HepG2 (cell line): ENCODE results near the gene CYBC1. TPM values are rescaled to one million over a fixed set of nuclear protein-coding genes. Genes with fewer than 3 reads are reported as not detected.

ENCODE experiments used
- DPF2 ChIP-seq: sonication (generic); formaldehyde crosslinking; IDR thresholded peaks from 2 replicates; pipeline ENCODE4 v1.4.0; 2020; ENCODE audit warnings: mild to moderate bottlenecking, low read depth, missing genetic modification reagents, borderline replicate concordance
- MYC ChIP-seq: sonication (generic); formaldehyde crosslinking; IDR thresholded peaks from 2 replicates; pipeline ENCODE4 v1.9.0; 2021; ENCODE audit warnings: missing genetic modification reagents, borderline replicate concordance
- ZFAT ChIP-seq: sonication (generic); formaldehyde crosslinking; conservative IDR thresholded peaks from 2 replicates; pipeline ENCODE4 v1.8.1; 2023; ENCODE audit warnings: missing genetic modification reagents, inconsistent platforms
- ZFP1 ChIP-seq: IDR thresholded peaks from 2 replicates; pipeline ENCODE4 v1.6.1; 2016
- ZMYM3 ChIP-seq: sonication (generic); formaldehyde crosslinking; IDR thresholded peaks from 2 replicates; pipeline ENCODE4 v1.5.1; 2020; ENCODE audit warnings: mild to moderate bottlenecking, missing genetic modification reagents
- ZNF20 ChIP-seq: sonication (generic); formaldehyde crosslinking; IDR thresholded peaks from 2 replicates; pipeline ENCODE4 v1.4.0; 2020; ENCODE audit warnings: mild to moderate bottlenecking, moderate library complexity, missing genetic modification reagents
- ZNF546 ChIP-seq: sonication (generic); formaldehyde crosslinking; conservative IDR thresholded peaks from 2 replicates; pipeline ENCODE4 v1.8.1; 2023; ENCODE audit warnings: mild to moderate bottlenecking, missing genetic modification reagents
- ZNF746 ChIP-seq: sonication (generic); formaldehyde crosslinking; IDR thresholded peaks from 2 replicates; pipeline ENCODE4 v1.8.0; 2022; ENCODE audit warnings: mild to moderate bottlenecking, missing genetic modification reagents
- polyA plus RNA-seq, 8 experiments: library from polyadenylated mRNA; depleted of rRNA in 3 of 8; stranded (reverse) in 7 of 8; unstranded in 1 of 8; fragments of >200 nt; fragmentation: Illumina TruSeq in 4 of 8; extraction: Trizol in 4 of 8; gene quantifications; 2 replicates each; pipeline versions ENCODE4 v1.2.1 to v1.2.3, GENCODE V29; 2011 to 2016; ENCODE audit warnings: low read depth in 4 of 8, missing spikeins in 1 of 8, mixed read lengths in 1 of 8; ENCODE audit not compliant: insufficient read depth in 1 of 8
- total RNA-seq, 5 experiments: library from RNA; depleted of rRNA; stranded (reverse); fragments of >200 nt; fragmentation: Illumina TruSeq; extraction: Trizol; gene quantifications; 2 replicates each; pipeline ENCODE4 v1.2.3, GENCODE V29; 2016; ENCODE audit warnings: low read depth in 1 of 5
- TF ChIP-seq, protein P1 (sequence below): sonication (generic); formaldehyde crosslinking; IDR thresholded peaks from 2 replicates; pipeline ENCODE4 v1.5.1; 2020; ENCODE audit warnings: mild to moderate bottlenecking, missing genetic modification reagents
- TF ChIP-seq, protein P2 (sequence below), 2 experiments: sonication (generic) in 1 of 2; formaldehyde crosslinking in 1 of 2; IDR thresholded peaks; 2 replicates each; pipeline versions ENCODE4 v1.4.0 to v1.6.1; 2016 to 2020; ENCODE audit warnings: borderline replicate concordance in 1 of 2, low read depth in 1 of 2, mild to moderate bottlenecking in 1 of 2, missing genetic modification reagents in 1 of 2
- TF ChIP-seq, protein P3 (sequence below): sonication (generic); formaldehyde crosslinking; IDR thresholded peaks from 2 replicates; pipeline ENCODE4 v1.9.0; 2021; ENCODE audit warnings: mild to moderate bottlenecking, missing genetic modification reagents
- TF ChIP-seq, protein P4 (sequence below): sonication (generic); formaldehyde crosslinking; IDR thresholded peaks from 2 replicates; pipeline ENCODE4 v1.4.0; 2020; ENCODE audit warnings: missing genetic modification reagents

The CYBC1 gene
- total and polyA plus RNA-seq, 2 of the 13 experiments (the other 11 are each of a cell fraction or from before 2014, with no cell fraction given), result 43.4 to 44.1 TPM

DNA sequence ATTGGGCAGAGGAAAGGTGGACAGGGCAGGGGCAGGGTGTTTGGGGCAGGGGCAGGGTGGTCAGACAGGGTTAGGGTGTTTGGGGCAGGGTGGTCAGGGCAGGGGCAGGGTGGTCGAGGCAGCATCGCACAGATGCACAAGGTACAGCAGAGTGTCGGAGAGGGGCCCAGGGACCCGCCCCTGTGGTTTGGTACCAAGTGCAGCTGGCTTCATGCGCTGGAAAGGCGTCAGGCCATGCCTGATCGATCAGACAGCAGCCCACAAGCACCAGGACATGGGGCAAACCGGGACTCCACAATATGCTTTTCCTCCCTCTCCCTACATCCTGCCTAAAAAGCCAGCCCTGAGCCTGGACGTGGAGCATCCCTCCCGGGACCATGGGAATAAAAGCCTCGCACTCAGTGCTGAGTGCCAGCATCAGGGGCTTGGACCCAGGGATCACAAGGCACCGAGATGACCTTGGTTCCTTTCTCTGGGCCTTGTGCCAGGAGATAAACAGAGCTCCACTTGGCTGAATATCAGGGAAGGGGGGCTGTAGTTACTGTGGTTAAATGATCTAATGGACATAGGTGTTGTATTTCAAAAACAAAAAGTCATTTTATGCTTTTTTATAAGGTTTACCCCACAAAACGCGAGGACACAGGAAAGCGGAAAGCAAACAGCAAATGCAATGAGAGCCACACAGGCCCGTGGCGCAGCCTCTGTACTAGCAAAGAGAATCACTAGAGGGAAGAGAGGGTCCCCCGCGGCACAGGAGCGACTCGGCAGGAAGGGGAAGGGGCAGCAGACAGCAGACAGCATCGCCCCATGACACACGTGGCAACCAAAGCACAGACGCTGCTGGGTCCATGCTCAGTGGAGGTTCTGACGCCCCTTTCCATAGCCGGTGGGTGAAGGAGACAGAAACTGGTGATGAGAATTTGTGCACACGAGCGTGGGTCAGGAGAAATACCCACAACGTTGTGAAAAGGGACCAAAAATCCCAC lies 37.7 kb downstream of the CYBC1 start (continued):
- TF ChIP-seq, protein P1, sequence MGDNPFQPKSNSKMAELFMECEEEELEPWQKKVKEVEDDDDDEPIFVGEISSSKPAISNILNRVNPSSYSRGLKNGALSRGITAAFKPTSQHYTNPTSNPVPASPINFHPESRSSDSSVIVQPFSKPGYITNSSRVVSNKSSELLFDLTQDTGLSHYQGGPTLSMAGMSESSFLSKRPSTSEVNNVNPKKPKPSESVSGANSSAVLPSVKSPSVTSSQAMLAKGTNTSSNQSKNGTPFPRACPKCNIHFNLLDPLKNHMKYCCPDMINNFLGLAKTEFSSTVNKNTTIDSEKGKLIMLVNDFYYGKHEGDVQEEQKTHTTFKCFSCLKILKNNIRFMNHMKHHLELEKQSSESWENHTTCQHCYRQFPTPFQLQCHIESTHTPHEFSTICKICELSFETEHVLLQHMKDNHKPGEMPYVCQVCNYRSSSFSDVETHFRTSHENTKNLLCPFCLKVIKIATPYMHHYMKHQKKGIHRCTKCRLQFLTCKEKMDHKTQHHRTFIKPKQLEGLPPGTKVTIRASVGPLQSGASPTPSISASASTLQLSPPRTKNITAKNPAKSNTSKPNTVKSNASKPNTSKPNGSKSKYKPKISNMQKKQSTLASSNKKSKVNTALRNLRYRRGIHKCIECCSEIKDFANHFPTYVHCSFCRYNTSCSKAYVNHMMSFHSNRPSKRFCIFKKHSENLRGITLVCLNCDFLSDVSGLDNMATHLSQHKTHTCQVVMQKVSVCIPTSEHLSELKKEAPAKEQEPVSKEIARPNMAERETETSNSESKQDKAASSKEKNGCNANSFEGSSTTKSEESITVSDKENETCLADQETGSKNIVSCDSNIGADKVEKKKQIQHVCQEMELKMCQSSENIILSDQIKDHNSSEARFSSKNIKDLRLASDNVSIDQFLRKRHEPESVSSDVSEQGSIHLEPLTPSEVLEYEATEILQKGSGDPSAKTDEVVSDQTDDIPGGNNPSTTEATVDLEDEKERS, result 0 out of 2 replicates have a peak, but pooled peaks have one; percentile 50
- TF ChIP-seq, protein P2, sequence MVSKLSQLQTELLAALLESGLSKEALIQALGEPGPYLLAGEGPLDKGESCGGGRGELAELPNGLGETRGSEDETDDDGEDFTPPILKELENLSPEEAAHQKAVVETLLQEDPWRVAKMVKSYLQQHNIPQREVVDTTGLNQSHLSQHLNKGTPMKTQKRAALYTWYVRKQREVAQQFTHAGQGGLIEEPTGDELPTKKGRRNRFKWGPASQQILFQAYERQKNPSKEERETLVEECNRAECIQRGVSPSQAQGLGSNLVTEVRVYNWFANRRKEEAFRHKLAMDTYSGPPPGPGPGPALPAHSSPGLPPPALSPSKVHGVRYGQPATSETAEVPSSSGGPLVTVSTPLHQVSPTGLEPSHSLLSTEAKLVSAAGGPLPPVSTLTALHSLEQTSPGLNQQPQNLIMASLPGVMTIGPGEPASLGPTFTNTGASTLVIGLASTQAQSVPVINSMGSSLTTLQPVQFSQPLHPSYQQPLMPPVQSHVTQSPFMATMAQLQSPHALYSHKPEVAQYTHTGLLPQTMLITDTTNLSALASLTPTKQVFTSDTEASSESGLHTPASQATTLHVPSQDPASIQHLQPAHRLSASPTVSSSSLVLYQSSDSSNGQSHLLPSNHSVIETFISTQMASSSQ (IDR thresholded peaks at IDR 0.05; ENCODE audit: low read depth), result no peak
- TF ChIP-seq, protein P2 (CRISPR knock-in tag; IDR thresholded peaks at IDR 0.05; ENCODE audit: borderline replicate concordance), result no peak
- TF ChIP-seq ZFP1 (no peak), DPF2 (CRISPR knock-in tag) (peak; percentile 29; the same call in 1 of the 2 replicates), MYC (CRISPR knock-in tag) (no peak), ZNF20 (CRISPR knock-in tag) (no peak), ZMYM3 (CRISPR knock-in tag) (no peak; the same call in 1 of the 2 replicates), ZFAT (CRISPR knock-in tag) (no peak), ZNF546 (CRISPR knock-in tag) (no peak), ZNF746 (CRISPR knock-in tag) (no peak)
- TF ChIP-seq, protein P3, sequence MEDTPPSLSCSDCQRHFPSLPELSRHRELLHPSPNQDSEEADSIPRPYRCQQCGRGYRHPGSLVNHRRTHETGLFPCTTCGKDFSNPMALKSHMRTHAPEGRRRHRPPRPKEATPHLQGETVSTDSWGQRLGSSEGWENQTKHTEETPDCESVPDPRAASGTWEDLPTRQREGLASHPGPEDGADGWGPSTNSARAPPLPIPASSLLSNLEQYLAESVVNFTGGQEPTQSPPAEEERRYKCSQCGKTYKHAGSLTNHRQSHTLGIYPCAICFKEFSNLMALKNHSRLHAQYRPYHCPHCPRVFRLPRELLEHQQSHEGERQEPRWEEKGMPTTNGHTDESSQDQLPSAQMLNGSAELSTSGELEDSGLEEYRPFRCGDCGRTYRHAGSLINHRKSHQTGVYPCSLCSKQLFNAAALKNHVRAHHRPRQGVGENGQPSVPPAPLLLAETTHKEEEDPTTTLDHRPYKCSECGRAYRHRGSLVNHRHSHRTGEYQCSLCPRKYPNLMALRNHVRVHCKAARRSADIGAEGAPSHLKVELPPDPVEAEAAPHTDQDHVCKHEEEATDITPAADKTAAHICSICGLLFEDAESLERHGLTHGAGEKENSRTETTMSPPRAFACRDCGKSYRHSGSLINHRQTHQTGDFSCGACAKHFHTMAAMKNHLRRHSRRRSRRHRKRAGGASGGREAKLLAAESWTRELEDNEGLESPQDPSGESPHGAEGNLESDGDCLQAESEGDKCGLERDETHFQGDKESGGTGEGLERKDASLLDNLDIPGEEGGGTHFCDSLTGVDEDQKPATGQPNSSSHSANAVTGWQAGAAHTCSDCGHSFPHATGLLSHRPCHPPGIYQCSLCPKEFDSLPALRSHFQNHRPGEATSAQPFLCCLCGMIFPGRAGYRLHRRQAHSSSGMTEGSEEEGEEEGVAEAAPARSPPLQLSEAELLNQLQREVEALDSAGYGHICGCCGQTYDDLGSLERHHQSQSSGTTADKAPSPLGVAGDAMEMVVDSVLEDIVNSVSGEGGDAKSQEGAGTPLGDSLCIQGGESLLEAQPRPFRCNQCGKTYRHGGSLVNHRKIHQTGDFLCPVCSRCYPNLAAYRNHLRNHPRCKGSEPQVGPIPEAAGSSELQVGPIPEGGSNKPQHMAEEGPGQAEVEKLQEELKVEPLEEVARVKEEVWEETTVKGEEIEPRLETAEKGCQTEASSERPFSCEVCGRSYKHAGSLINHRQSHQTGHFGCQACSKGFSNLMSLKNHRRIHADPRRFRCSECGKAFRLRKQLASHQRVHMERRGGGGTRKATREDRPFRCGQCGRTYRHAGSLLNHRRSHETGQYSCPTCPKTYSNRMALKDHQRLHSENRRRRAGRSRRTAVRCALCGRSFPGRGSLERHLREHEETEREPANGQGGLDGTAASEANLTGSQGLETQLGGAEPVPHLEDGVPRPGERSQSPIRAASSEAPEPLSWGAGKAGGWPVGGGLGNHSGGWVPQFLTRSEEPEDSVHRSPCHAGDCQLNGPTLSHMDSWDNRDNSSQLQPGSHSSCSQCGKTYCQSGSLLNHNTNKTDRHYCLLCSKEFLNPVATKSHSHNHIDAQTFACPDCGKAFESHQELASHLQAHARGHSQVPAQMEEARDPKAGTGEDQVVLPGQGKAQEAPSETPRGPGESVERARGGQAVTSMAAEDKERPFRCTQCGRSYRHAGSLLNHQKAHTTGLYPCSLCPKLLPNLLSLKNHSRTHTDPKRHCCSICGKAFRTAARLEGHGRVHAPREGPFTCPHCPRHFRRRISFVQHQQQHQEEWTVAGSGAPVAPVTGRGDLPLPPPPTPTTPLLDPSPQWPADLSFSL, result no peak
- TF ChIP-seq, protein P4, sequence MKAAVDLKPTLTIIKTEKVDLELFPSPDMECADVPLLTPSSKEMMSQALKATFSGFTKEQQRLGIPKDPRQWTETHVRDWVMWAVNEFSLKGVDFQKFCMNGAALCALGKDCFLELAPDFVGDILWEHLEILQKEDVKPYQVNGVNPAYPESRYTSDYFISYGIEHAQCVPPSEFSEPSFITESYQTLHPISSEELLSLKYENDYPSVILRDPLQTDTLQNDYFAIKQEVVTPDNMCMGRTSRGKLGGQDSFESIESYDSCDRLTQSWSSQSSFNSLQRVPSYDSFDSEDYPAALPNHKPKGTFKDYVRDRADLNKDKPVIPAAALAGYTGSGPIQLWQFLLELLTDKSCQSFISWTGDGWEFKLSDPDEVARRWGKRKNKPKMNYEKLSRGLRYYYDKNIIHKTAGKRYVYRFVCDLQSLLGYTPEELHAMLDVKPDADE (CRISPR knock-in tag), result no peak
